ENCODE measurements around the gene NHERF2. TPM values are rescaled to one million over a fixed set of nuclear protein-coding genes. Genes with fewer than 3 reads are reported as not detected.

NHERF2 gene
- polyA plus RNA-seq, 3 donors, result 82.6 to 162 (median 147) TPM

DNA sequence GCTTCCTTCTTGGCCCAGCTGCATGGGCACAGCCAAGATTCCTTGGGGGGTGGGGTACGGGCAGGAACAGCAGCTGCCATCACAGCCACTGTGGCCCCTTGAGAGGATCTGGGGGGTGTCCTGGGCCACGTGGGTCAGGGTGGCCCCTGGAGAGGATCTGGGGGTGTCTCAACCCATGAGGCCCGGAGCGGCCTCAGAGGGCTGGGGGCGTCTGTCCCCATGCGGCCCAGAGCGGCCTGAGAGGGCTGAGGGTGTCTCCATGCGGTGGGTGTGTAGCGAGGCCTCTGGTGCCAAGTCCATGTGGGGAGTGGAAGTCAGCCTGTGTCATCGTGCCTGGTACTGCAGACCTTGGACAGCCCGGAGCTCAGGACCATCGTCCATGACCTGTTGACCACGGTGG lies 34.8 kb downstream of the NHERF2 start:
- no peak for DNase-seq (ENCODE audit: extremely low read depth in 1 of 11, low read depth in 9 of 11, low spot score in 4 of 11)

- no peak for DNase-seq (ENCODE audit: extremely low read depth in 1 of 11, low read depth in 9 of 11, low spot score in 4 of 11)
Observed at GRCh38 chr16:2062801-2063200, 36.1 kb downstream of the NHERF2 start.

- no peak for DNase-seq (ENCODE audit: extremely low read depth in 1 of 11, low read depth in 9 of 11, low spot score in 4 of 11)
Observed at GRCh38 chr16:2063861-2064260, 37.2 kb downstream of the NHERF2 start.

DNA sequence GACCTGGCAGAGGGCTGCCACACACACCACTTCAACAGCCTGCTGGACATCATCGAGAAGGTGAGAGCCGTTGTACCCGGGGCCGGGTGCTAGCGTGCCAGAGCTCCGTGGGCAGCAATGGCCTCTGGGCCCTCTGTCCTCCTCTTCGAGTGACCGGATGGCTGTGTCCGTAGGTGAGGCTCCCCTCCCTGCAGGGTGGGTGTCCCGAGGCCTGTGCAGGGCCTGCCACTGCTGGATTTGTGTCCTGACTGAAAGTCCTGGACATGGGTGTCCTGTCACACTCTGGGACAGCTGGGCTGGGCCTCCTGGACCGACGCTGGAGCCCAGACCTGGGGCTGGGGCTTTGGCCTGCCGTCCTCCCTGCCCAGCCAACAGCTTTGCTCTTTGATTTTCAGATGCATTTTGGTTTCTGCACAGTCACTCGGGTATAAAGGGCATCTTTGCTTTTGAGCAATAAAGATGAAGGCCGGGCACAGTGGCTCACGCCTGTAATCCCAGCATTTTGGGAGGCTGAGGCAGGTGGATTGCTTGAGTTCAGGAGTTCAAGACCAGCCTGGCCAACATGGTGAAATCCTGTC lies 37.8 kb downstream of the NHERF2 start:
- DNase-seq (ENCODE audit: extremely low read depth in 1 of 11, low read depth in 9 of 11, low spot score in 4 of 11), result no peak

- no peak for DNase-seq (ENCODE audit: extremely low read depth in 1 of 11, low read depth in 9 of 11, low spot score in 4 of 11)
Observed at GRCh38 chr16:2066139-2066538, 39.4 kb downstream of the NHERF2 start.

GRCh38 chr16:2070576-2071453 lies 44.1 kb downstream of the NHERF2 start:
- no peak for DNase-seq (ENCODE audit: extremely low read depth in 1 of 11, low read depth in 9 of 11, low spot score in 4 of 11)

DNA sequence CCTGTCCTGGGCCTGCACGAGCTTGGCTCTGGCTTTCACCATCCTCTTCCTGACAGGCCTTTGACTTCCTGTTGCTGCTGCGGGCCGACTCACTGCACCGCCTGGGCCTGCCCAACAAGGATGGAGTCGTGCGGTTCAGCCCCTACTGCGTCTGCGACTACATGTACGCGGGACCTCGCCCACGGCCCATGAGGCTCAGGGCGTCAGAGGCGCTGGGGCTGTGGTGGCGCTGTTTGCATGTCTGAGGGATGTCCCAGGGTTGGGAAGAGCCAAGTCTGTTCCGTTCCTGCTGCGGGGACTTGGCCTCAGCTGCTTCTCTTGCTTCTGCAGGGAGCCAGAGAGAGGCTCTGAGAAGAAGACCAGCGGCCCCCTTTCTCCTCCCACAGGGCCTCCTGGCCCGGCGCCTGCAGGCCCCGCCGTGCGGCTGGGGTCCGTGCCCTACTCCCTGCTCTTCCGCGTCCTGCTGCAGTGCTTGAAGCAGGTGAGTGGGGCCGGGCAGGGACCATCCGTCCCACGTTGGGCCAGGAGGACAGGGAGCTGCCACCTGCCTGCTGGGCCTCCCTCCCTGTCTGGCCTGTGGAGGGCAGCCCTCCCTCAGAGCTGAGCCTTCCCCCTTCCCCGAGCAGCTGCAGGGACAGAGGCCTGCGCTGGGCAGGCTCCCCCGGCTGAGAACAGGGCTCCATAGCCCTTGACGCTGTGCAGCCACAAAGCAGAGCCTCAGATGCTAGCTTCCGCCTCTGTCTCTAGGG lies 44.9 kb downstream of the NHERF2 start:
- no peak for DNase-seq (ENCODE audit: extremely low read depth in 1 of 11, low read depth in 9 of 11, low spot score in 4 of 11)

GRCh38 chr16:2072926-2073325 lies 46.2 kb downstream of the NHERF2 start:
- no peak for DNase-seq (ENCODE audit: extremely low read depth in 1 of 11, low read depth in 9 of 11, low spot score in 4 of 11)

DNA sequence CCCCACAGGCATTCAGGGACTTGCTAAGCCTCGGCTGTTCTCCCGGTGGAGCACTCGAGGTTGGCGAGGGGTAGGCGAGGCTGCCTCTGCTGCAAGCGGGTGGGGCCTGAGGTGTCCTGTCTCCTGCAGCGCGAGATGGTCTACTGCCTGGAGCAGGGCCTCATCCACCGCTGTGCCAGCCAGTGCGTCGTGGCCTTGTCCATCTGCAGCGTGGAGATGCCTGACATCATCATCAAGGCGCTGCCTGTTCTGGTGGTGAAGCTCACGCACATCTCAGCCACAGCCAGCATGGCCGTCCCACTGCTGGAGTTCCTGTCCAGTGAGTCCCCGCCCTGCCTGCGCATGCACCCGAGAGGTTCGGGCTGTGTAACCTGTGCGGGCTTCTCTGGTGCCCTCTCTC lies 47.4 kb downstream of the NHERF2 start:
- DNase-seq (ENCODE audit: extremely low read depth in 1 of 11, low read depth in 9 of 11, low spot score in 4 of 11), result no peak

DNA sequence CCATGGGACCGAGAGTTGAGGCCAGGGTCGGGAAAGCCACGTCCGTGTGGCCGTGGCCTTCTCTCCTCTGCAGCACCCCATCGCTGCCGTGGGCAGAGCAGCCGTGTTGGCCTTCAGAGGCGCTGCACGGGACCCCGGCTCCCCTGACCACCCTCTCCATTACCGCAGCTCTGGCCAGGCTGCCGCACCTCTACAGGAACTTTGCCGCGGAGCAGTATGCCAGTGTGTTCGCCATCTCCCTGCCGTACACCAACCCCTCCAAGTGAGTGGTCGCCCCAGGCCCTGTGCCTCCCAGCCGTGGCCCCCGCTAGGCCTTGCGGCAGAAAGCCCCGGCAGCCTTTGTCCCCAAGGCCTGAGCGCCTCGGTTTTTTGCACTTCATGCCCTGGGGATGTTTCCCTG lies 48.9 kb downstream of the NHERF2 start:
- no peak for DNase-seq (ENCODE audit: extremely low read depth in 1 of 11, low read depth in 9 of 11, low spot score in 4 of 11)

- no peak for DNase-seq (ENCODE audit: extremely low read depth in 1 of 11, low read depth in 9 of 11, low spot score in 4 of 11)
Observed at GRCh38 chr16:2076072-2076865, 49.6 kb downstream of the NHERF2 start.

DNA sequence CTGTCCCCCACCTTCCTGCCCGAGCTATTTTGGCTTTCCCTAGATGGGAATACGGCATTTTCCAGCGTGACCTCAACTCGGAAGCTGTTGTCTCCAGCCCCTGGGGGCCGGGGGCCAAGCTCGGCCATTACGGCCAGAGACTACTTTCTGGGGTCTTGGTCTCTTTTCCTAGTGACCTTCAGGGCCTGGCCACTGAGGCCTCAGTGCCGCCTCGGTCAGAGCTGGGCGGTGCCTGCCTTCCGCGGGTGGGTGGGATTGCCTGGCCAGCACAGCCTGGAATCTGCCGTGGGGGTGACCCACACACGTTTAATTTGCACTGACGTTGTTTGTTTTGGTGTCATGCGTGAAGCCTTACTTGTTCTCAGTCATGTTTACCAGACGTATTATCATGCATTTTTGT lies 50.3 kb downstream of the NHERF2 start:
- no peak for DNase-seq (ENCODE audit: extremely low read depth in 1 of 11, low read depth in 9 of 11, low spot score in 4 of 11)

DNA sequence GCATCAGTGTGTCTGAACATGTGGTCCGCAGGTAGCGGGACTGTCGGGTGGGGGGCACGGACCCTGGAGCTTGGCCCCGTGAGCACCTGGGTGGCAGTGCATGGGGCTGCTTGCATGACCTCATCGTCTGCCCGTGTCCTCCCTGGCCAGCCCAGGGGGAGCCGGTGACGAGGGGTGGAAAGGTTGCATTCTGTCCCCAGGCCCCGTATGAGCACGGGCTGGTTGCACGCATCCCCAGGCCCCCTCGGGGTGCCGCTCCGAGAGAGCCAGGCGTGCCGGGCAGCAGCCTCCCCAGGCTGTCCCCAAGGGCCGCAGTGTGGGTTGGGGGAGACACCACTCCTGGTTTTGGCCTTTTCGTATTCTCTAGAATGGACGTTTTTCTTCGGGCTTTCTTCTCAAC lies 51.0 kb downstream of the NHERF2 start:
- no peak for DNase-seq (ENCODE audit: extremely low read depth in 1 of 11, low read depth in 9 of 11, low spot score in 4 of 11)

GRCh38 chr16:2078096-2078495 lies 51.4 kb downstream of the NHERF2 start:
- no peak for DNase-seq (ENCODE audit: extremely low read depth in 1 of 11, low read depth in 9 of 11, low spot score in 4 of 11)

DNA sequence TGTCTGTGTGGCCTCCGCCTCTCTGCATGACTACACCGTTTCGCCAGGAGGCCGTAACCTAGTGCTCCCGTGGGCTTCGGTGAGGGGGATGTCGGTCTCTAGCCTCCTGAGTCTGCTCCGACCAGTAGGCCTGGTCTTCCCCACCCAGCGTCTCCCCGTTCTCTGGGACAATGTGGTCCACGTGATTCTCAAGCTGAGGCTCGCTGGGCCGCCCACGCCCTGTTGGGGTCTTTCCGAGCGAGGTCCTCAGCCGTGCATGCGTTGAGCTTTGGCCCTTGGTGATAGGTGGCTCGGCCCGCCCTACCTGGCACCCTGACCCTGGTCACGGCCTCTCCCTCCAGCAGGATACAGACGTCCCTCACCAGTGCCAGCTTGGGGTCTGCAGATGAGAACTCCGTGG lies 52.0 kb downstream of the NHERF2 start:
- DNase-seq (ENCODE audit: extremely low read depth in 1 of 11, low read depth in 9 of 11, low spot score in 4 of 11), result no peak

DNA sequence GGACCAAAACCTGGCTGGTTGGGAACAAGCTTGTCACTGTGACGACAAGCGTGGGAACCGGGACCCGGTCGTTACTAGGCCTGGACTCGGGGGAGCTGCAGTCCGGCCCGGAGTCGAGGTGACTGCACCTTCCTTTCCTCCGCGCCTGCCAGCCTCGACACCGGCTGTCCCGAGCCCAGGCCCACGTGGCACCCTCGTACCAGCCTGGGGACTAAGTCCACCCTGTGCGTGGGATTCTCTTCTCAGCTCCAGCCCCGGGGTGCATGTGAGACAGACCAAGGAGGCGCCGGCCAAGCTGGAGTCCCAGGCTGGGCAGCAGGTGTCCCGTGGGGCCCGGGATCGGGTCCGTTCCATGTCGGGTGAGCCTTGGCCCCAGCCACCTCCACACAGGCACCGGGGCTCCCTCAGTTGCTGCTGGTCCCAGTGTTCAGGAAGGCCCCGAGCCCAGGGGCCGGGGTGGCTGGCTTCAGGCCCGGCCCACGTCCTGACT lies 52.7 kb downstream of the NHERF2 start:
- DNase-seq (ENCODE audit: extremely low read depth in 1 of 11, low read depth in 9 of 11, low spot score in 4 of 11), result no peak

DNA sequence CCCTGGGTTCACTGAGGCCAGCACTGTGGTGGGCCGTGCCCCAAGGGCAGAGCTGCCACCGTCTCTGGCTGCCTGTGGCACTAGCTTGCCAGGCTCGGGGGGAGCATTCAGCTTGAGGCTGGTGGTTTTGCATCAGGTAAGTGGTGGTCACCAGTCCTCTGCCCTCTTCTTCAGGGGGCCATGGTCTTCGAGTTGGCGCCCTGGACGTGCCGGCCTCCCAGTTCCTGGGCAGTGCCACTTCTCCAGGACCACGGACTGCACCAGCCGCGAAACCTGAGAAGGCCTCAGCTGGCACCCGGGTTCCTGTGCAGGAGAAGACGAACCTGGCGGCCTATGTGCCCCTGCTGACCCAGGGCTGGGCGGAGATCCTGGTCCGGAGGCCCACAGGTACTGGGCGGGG lies 53.3 kb downstream of the NHERF2 start:
- DNase-seq (ENCODE audit: extremely low read depth in 1 of 11, low read depth in 9 of 11, low spot score in 4 of 11), result no peak

GRCh38 chr16:2081201-2082084 lies 54.7 kb downstream of the NHERF2 start:
- DNase-seq (ENCODE audit: extremely low read depth in 1 of 11, low read depth in 9 of 11, low spot score in 4 of 11), result no peak
